ENCODE measurements around the gene CELA3A.
"Not testable (repeated sequence)": the region's sequence is repeated elsewhere in the genome, so short reads cannot be mapped to it uniquely, and the experiment has no call there.

CELA3A gene

GRCh38 chr1:21982122-21982521 lies 19.3 kb upstream of the CELA3A start:
- DNase-seq = not testable (repeated sequence)

- DNase-seq = not testable (repeated sequence)
Observed at GRCh38 chr1:21983539-21983938, 17.9 kb upstream of the CELA3A start.

- DNase-seq = not testable (repeated sequence)
Observed at GRCh38 chr1:21985893-21986292, 15.6 kb upstream of the CELA3A start.

- DNase-seq = not testable (repeated sequence)
Observed at GRCh38 chr1:21986386-21986785, 15.1 kb upstream of the CELA3A start.

- DNase-seq = not testable (repeated sequence)
Observed at GRCh38 chr1:21989672-21990393, 11.6 kb upstream of the CELA3A start.

GRCh38 chr1:21992186-21992585 lies 9.3 kb upstream of the CELA3A start:
- not testable (repeated sequence) for DNase-seq

GRCh38 chr1:21994716-21995115 lies 6.7 kb upstream of the CELA3A start:
- not testable (repeated sequence) for DNase-seq

GRCh38 chr1:21996663-21996970 lies 4.8 kb upstream of the CELA3A start:
- DNase-seq = not testable (repeated sequence)

GRCh38 chr1:21997891-21998623 lies 3.4 kb upstream of the CELA3A start:
- DNase-seq = not testable (repeated sequence)

GRCh38 chr1:21998624-21999294 lies 2.7 kb upstream of the CELA3A start:
- not testable (repeated sequence) for DNase-seq

GRCh38 chr1:21999645-22000044 lies 1.8 kb upstream of the CELA3A start:
- DNase-seq = not testable (repeated sequence)

GRCh38 chr1:22002461-22002860 lies 1.0 kb downstream of the CELA3A start:
- not testable (repeated sequence) for DNase-seq

- DNase-seq = not testable (repeated sequence)
Observed at GRCh38 chr1:22002875-22003274, 1.4 kb downstream of the CELA3A start.

GRCh38 chr1:22003959-22004358 lies 2.5 kb downstream of the CELA3A start:
- DNase-seq = not testable (repeated sequence)

- not testable (repeated sequence) for DNase-seq
Observed at GRCh38 chr1:22005261-22006149, 4.0 kb downstream of the CELA3A start.

- not testable (repeated sequence) for DNase-seq
Observed at GRCh38 chr1:22006736-22007135, 5.3 kb downstream of the CELA3A start.

- not testable (repeated sequence) for DNase-seq
Observed at GRCh38 chr1:22007262-22007661, 5.8 kb downstream of the CELA3A start.

- not testable (repeated sequence) for DNase-seq
Observed at GRCh38 chr1:22009566-22009965, 8.1 kb downstream of the CELA3A start.

GRCh38 chr1:22012752-22013151 lies 11.3 kb downstream of the CELA3A start:
- DNase-seq = not testable (repeated sequence)

GRCh38 chr1:22014575-22015206 lies 13.2 kb downstream of the CELA3A start:
- not testable (repeated sequence) for DNase-seq

GRCh38 chr1:22018583-22019559 lies 17.4 kb downstream of the CELA3A start:
- DNase-seq = no peak

Measured in NCI-H446 treated with DMSO at 0.1 percent for 48 hours (cell line).